ENCODE results near the gene GPR108.

GRCh38 chr19:6738787-6739389 is 1.5 kb upstream of the GPR108 start:
- no peak for TF ChIP-seq CTCF (optimal IDR thresholded peaks at IDR 0.05 in 1 of 3, IDR thresholded peaks at IDR 0.05 in 1 of 3, conservative IDR thresholded peaks at IDR 0.05 in 1 of 3; ENCODE audit: extremely low read depth in 1 of 3, insufficient read depth in 2 of 3, low read length in 3 of 3)
- no peak for TF ChIP-seq EZH2 (IDR thresholded peaks at IDR 0.05; ENCODE audit: low read length)

Measured in keratinocyte (primary cell).